22Rv1 (cell line): ENCODE results near the gene MORC2.

ENCODE experiments used
- H3K27ac ChIP-seq: fragments of 450-650 bp; 2 replicates; pipeline ENCODE4 v1.5.1; 2017
- ZFX ChIP-seq: fragments of 450-650 bp; IDR thresholded peaks from 2 replicates; pipeline ENCODE4 v1.6.1; 2017; ENCODE audit warnings: antibody characterized with exemption, borderline replicate concordance
- TF ChIP-seq, protein P1 (sequence below): fragments of 450-650 bp; IDR thresholded peaks from 2 replicates; pipeline ENCODE4 v1.5.1; 2017; ENCODE audit warnings: mild to moderate bottlenecking

Gene MORC2

DNA sequence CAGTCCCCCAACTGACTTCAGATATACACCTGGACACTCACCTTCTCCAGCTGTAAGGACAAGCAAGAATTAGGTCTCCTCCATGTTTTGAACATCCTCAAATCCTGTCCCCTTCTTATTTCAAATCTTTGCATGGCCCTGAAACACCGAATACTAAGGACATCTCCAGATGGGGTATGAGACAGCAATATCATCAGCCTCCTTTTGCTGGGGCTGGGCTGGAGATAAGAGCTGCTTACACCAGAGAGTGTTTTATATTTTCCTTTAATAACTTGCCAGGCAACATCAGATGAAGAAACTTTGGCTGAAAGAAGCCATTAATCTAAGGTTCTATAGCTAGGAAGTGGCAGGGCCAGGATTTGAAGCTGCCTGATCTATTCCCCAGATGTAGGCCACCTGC lies 22.1 kb upstream of the MORC2 start:
- TF ChIP-seq, protein P1, sequence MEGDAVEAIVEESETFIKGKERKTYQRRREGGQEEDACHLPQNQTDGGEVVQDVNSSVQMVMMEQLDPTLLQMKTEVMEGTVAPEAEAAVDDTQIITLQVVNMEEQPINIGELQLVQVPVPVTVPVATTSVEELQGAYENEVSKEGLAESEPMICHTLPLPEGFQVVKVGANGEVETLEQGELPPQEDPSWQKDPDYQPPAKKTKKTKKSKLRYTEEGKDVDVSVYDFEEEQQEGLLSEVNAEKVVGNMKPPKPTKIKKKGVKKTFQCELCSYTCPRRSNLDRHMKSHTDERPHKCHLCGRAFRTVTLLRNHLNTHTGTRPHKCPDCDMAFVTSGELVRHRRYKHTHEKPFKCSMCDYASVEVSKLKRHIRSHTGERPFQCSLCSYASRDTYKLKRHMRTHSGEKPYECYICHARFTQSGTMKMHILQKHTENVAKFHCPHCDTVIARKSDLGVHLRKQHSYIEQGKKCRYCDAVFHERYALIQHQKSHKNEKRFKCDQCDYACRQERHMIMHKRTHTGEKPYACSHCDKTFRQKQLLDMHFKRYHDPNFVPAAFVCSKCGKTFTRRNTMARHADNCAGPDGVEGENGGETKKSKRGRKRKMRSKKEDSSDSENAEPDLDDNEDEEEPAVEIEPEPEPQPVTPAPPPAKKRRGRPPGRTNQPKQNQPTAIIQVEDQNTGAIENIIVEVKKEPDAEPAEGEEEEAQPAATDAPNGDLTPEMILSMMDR: no peak
- no peak for TF ChIP-seq ZFX

DNA sequence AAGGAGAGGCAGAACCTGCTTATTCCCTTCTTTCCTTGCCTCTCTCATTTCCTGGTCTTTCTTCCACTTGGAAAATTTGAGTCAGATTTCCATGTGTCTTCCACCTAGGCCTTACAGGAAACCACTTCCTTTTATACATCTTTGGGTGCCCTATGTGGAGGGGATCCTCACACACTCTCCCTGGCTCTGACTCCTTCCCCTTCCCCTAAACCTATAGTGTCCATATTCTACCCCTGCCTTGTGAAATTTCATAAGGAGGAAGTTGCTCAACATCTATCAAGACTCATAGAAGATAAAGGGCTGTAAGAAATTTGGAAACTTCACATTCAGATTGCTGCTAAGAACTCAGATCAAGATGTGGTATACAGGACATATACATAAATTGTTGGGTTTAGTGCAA lies 20.9 kb upstream of the MORC2 start:
- H3K27ac ChIP-seq: no peak overlapping the region
- TF ChIP-seq, protein P1: no peak
- no peak for TF ChIP-seq ZFX

More for the DNA sequence above, 22.1 kb upstream of the MORC2 start:
- no peak overlapping the region for H3K27ac ChIP-seq

DNA sequence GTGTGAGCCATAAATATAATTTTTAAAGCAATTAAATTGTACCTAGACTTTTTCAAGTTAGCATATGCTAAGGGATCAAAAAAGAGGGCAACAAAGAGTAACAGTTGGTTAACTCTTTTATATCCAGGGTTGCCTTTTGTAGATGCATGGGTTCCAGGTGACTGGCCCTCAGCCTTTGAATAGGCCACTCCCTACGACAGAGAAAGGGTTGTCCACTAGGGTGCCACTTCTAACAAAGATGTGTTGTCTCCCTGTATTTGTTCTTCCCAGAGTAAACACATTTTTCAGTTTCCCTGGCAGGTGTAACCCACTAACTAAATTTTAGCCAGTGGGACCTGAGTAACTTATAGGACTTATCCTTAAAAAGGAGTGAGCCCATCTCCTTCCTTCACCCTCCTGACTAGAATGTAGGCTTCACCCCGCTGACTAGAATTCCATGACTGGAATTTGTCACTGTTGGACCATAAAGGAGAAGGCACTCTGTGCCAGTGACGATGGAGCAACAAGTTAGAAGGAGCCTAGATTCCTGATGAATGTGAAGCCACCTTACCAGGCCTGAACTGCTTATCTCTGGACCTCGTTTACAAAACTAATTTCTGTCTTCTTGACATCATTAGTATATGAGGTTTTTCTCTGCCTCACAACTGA lies 17.1 kb upstream of the MORC2 start:
- no peak overlapping the region for H3K27ac ChIP-seq
- no peak for TF ChIP-seq ZFX
- TF ChIP-seq, protein P1: no peak

DNA sequence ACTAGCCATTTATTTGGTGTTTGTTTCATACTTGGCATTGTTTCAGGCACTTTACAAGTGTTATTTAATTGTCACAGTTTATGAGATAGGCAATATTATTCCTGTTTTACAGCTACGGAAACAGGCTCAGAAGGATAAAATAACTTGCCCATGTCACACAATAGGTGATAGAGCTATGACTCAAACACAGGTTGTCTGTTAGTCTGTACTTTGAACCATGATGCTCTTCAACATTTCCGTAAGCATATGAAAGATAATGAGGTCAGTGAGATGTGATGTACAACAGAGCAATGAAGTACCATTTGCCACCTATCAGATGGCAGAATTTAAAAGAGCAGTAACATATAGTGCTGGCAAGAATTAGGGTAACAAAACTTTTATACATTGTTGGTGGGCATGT lies 15.7 kb upstream of the MORC2 start:
- TF ChIP-seq ZFX: no peak
- TF ChIP-seq, protein P1: no peak
- H3K27ac ChIP-seq: no peak overlapping the region

DNA sequence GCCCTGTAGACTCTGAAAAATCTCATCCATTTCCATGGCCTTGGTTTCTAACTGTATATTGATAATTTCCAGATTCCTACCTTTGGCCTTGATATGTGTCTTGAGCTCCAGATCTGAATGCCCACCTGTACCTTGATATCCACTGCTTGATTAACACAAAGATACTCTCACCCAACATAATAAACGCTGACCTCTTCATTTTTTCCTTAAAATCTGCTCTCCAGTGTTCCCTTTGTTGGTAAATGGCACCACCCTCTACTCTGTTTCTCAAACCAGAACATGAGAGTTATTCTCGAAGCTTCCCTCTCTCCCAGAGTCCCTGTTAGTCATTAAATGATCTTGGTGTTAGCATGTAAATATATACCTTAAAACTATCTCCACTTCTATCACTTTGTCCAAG lies 13.9 kb upstream of the MORC2 start:
- no peak for TF ChIP-seq ZFX
- TF ChIP-seq, protein P1: no peak
- no peak overlapping the region for H3K27ac ChIP-seq

DNA sequence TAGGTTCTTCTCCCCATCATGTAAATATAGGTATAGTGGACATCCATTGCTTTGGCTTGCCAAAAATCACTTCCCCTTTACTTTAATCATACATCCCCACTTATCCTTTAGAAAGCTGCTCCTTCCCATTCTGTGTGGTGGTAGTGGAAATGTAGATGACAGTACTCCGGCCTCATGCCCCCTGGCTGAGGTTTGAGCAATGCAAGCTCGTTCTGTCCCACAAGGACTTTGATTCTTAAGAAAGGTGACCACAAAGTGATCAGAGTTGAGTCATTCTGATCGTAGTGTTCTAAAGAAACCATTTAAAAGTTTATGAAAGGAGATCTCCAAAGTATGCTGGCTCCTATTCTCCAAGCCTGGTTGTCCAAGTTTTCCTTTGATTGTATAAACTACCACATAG lies 11.4 kb upstream of the MORC2 start:
- TF ChIP-seq, protein P1: no peak
- TF ChIP-seq ZFX: no peak
- H3K27ac ChIP-seq: no peak overlapping the region

DNA sequence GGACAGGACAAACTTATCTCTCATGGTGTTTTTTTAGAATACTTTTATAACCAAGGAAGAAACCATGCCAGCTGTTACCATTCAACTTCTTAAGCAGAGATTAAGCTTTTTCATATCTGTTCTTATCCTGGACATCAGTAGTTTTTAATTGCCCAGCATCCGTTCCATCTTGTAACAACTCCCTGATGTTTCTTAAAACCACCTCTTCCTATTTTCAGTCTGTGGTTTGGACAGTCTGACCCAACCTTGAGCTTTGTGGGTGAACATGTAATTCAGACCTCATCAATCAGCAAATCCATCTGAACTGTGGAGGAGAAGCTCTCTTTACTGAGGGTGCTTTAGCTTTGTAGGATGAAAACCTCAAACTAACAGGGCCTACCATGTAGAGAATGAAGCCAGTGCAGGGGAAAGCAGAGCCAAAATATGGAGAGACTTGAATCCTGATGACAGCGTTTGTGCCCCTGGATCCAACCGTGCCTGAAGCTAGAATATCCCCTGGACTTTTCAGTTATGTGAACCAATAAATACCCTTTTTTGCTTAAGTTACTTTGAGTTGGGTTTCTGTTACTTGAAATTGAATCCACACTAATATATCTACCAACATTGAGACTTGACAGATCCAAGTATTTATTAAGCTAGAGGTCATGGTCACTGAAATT lies 9.9 kb upstream of the MORC2 start:
- no peak overlapping the region for H3K27ac ChIP-seq
- TF ChIP-seq, protein P1: no peak
- TF ChIP-seq ZFX: no peak
